GM18517 (cell line): ENCODE measurements around the gene RMI2.
"Not testable (repeated sequence)": the region's sequence is repeated elsewhere in the genome, so short reads cannot be mapped to it uniquely, and the experiment has no call there.

Source experiments
- ATAC-seq: cut with Tn5 transposase; IDR thresholded peaks from one replicate; pipeline ENCODE4 v1.9.1; 2021; ENCODE audit warnings: mild to moderate bottlenecking, moderate library complexity; ENCODE audit not compliant: unreplicated experiment

The RMI2 gene

DNA sequence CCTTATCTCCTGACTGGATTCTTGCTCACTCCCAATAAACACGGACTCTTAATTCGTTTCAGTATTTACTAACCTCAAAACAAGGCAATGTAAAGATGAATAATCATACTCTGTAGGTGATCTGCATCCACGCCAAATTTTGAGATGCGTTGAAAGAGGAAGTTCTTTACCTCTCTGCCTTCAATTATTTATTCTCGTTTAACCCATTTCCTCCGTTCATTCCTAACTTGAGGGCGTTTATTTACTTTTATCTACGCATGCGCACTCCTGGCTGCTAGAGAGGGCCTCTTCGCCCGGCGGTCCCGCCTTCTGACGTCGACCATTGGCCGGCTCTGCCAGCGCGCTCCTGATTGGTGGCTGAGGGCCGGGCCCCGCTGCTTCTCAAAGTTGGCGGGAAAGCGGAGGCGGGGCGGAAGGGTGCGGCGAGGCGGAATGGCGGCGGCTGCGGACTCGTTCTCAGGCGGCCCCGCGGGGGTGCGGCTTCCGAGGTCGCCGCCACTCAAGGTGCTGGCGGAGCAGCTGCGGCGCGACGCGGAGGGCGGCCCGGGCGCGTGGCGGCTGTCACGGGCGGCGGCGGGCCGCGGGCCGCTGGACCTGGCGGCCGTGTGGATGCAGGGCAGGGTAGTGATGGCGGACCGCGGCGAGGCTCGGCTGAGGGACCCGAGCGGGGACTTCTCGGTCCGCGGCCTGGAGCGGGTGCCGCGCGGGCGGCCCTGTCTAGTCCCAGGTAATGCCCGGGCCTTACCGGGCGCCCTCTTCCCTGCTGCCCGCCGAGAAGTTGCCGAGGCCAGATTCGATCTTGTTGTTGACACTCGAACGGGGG is at the start of gene RMI2:
RMI2 (plus strand) TSS at position 420 of the 823 bp plus-strand sequence; CDS start at position 433, 13 bp downstream.
- ATAC-seq, result peak; percentile 88

DNA sequence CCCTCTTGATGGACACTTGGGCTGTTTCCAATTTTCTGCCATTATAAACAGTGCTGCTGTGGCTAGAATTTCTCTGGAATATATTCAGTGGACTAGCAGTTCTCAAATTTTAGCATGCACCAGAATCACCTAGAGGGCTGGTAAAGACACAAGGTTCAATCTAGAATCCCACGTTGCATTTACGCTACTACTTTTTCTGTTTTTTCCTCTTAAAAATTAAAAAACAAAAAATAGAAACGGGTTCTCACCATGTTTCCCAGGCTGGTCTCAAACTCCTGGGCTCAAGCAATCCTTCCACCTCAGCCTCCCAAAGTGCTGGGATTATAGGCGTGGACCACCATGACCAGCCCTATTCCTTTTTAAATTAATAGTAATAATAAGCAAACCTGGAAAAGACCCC is 49.6 kb upstream of the RMI2 start:
- ATAC-seq, result no peak

DNA sequence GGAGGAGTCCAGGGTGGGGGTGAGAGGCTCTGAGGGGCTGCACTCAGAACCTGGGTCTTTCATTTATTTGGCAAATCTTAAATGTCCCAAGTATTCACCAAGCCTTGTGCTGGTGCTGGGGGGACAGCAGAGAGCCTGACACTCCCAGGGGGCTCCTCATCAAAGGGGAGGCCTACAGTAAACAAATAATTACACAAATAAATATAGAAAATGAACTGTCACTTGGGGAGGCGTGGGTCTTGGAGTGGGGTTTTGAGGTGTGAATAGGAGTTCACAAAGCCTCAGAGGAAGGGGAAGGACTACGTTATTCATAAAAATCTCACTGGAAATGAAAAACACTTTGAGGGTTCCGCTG is 48.9 kb upstream of the RMI2 start:
- no peak for ATAC-seq

DNA sequence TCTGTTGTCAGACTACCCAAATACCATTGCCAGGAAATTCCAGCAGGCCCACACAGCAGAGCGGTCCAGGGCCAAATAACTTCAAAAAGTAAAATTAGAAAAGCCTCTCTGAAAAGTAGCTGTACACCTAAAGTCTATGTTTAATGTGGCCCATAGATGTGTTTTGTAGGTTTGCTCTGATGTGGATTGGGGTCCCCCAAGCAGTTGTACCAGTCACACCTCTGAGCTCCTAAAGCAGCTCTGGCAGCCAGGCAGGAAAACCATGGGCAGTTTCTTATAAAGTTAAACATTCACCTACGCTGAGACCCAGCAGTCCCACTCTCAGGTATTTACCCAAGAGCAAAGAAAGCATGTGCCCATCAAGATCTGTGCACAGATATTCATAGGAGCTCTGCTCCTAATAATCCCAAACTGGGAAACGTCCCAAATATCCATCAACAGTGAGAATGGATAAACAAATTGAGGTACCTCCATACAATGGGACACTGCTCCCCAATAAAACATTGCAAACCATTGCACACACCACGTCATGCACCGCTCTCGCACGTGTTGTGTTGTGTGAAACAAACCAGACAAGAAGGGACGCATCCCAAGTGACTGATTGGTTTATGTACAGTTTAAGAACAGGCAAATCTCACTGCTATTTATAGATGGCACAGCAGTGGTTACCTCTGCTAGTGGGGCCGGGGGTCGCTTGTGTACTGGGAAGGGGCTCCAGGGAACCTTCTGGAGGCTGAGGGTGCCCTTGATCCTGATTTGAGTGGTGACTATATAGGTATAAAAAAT is 48.4 kb upstream of the RMI2 start:
- peak; percentile 17 for ATAC-seq

DNA sequence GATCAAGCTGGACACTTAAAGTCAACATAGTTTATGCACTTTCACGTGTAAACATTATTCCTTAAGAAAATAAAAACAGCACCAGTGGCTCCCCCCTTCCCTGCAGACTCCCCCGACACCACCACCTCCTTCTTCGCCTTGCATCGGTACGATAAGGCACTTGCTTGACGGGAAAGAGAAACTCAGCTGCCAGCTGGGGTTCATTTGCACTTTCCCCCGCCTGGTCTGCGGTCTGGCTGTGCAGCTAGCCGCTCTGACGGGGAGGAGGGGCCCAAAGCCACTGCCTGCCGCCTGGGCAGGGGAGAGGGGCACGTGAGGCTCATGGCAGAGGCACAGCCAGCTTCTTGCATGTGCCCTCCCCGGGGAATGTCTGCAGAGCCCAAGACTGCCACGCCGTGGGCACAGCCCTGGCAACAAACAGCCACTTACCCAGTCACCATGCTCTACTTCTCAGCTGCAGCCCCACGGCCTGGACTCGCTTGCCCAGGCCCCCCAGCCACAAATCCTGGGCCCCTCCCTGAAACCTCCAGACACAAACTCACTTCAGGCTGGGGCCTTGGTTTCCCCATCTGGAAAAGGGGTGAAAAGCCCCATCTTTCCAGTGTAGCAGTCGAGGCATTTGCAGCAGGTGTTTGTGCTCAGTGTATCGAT is 47.6 kb upstream of the RMI2 start:
- peak; percentile 66 for ATAC-seq

DNA sequence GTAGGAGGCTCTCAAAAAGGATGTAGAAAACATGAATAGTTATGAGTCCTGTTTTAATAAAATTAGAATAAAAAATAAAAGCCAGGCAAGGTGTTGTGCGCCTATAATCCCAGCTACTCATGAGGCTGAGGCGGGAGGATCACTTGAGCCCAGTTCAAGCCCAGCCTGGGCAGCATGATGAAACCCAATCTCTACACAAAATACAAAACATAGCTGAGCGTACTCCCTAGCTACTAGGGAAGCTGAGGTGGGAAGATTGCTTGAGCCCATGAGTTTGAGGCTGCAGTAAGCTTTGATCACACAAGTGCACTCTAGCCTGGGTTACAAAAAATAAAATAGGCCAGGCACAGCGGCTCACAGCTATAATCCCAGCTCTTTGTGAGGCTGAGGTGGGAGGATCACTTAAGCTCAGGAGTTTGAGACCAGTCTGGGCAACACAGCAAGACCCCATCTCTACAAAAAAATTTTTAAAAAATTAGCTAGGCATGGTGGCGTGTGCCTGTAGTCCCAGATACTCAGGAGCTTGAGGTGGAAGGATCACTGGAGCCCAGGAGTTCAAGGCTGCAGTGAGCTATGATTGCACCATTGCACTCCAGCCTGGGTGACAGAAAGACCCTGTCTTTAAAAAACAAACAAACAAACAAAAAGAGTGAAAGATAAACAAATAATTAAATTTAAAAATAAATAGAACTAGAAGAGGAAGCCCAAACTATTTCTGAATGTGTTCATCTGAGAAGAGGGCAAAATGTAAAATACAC is 46.9 kb upstream of the RMI2 start:
- no peak for ATAC-seq

DNA sequence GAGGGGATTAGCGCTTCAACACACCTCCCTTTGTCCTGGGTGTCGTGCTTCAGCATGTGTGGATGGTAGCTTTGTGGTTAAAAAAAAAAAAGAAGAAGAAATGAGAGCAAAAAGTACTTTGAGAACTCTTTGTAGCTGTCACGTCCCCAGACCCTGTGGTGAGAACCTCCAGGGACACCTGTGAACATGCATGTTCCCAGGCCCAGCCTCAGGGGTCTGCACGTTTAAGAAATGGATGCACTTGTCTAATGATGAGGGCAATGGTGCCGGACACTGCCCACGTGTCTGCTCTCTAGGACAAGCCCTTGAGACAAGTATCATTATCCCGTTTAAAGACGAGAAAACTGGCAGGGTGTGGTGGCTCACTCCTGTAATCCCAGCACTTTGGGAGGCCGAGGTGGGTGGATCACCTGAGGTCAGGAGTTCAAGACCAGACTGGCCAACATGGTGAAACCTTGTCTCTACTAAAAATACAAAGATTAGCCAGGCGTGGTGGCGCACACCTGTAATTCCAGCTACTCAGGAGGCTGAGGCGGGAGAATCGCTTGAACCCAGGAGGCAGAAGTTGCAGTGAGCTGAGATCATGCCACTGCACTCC is 46.2 kb upstream of the RMI2 start:
- ATAC-seq, result not testable (repeated sequence)

DNA sequence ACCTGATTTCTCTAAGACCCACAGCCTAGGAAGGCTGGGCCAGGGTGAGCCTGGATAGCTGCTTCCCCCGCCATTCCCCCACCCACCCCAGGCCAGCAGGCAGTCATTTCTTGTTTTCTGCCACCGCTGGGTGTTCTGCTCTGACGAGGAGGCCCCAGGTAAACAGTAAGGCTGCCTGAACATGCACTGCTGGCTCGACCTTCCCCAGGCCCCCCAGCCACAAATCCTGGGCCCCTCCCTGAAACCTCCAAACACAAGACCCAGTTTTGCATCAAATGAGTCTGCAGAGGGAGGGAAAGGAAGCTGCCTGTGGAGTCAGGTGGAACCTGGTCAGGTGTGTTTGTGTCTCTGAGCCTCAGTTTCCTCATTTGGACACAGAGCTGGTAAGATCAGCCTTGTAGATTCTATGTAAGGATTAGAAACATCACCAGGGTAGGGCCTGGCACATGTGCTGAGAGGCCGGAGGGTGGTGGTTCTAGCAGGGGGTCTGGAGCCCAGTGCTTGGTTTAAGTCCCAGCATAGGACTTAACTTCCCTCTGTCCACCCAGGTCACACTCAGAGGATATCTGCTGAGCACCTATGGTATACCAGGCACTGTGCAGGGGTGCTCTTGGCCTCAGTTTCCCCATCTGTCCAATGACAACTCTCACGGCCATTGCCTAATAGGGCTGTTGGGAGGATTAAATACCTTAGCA is 45.2 kb upstream of the RMI2 start:
- no peak for ATAC-seq

DNA sequence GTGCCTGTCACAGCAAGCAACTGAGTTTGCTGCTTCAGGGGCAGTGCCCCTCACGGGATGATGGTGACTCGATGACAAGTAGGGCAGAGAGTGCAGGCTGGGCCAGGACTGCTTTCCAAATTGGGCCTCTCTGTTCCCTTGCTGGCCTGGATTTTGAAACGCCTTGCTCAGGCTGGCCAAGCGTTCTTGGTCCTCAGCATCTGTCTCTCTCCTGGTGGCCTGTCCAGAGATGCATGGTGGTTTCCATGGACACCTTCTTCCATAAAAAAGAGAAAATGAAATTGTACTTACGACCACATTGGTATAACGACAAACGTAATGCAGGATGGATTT is 44.7 kb upstream of the RMI2 start:
- no peak for ATAC-seq

DNA sequence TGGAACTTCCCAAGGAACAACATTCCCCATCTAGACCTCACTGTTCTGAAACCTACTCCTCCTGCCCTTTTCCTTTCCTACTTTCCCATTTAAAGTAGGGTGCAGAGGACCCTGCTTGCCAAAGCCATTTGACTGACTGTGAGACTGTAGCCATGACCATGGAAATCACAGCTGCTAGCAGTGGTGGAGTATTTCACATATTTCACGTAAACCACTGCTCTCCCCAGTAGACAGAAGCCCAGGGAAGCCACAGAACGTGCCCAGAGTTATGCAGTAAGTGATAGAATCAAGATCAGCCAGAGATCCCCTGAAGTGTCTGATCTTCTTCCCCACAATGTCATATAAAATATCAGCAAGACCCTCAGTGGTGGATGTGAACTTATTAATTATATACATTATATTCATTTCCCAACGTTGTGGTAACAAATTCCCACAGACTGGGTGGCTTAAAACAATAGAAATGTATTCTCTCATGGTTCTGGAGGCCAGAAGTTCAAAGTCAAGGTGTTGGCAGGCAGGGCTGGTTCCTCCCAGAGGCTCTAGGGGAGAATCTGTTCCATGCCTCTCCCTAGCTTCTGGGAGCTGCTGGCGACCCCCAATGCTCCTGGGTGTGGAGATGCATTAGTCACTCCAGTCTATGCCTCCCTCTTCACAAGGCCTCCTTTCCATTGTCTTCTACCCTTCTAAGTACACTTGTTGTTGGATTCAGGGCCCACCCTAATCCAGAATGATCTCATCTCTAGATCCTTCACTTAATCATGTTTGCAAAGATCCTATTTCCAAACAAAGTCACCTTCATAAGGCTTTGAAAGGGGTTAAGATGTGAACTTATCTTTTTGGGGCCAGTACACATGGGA is 43.4 kb upstream of the RMI2 start:
- ATAC-seq, result no peak

DNA sequence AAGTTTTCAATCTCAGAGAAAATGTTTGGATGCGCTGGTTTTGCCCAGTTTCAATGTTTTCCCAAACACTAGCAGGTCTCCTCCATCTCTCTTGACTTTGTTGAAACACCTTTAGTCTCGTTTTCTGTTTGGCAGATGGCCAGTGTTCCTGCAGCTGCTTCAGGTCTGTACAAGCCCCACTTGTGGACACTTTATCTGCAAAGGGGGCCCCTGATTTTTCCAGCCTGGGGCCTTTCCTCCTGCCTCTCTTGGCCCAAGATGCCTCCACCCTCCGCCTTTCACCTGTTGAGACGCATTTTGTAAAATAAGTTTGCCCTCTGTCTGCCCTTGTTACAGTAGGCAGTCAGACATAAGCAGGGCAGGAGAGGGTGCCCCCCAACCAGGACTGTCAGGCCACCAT is 42.3 kb upstream of the RMI2 start:
- no peak for ATAC-seq

DNA sequence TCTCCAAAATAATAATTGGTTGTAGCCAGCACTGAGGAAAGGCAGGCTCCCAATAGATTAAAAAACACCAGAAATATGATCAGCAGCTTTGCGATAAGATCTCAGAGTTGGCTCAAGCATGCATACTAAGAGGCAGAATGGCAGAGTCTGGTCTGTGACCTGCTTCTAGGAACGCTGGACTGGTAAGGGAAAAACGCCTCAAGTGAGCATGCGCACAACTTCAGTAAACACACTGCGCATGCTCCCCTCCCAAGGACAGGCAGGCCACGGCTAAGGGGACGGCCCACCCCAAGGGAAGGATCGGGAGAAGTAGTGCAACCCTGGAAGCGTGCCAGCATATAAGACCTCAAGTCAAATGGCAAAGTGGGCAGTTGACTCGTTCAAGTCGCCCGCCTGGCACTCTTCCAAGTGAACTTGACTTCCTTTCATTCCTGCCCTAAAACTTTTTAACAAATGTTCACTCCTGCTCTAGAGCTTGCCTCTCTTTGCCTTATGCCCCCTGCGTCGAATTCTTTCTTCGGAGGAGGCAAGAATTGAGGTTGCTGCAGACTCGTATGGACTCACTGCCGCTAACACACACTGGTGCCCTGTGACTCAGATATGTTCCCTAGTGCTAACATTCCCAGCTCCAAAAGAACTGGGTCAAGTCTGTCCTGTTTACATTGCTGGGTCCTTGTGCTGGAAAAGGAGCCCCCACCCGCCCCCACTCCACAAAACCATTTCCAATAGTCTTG is 41.7 kb upstream of the RMI2 start:
- no peak for ATAC-seq

DNA sequence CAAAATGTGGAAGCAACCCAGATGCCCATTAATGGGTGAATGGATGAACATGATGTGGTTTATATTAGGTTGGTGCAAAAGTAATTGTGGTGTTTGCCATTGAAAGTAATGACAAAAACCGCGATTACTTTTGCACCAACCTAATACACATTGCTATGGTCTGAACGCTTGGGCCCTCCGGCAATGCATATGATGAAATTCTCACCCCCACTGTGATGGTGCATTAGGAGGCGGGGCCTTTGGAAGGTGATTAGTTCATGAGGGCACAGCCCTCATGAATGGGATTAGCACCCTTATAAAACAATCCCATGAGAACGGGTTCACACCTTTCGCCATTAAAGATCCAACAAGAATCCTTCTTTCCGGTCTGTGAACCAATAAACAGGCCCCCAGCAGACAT is 38.9 kb upstream of the RMI2 start:
- ATAC-seq, result no peak

DNA sequence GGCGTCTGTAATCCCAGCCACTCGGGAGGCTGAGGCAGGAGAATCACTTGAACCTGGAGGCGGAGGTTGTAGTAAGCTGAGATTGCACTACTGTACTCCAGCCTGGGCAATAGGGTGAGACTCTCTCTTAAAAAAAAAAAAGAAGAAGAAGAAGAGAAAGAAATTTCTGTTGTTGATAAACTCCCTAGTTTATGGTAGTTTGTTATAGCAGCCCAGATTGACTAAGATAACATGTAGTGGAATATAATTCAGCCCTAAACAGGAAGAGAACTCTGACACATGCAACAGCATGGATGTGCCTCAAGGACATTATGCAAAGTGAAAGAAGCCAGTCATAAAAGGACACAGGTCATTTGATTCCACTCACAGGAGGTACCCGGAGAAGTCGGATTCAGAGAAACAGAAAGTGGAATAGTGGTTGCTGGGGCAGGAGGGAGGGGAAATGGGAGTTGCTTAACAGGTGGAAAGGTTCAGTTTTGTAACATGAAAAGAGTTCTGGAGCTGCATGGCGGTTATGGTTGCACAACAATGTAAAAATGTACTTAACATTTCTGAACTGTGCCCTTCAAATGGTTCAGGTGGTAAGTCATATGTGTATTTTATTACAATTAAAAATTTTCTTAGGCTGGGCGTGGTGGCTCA is 38.1 kb upstream of the RMI2 start:
- ATAC-seq, result no peak

DNA sequence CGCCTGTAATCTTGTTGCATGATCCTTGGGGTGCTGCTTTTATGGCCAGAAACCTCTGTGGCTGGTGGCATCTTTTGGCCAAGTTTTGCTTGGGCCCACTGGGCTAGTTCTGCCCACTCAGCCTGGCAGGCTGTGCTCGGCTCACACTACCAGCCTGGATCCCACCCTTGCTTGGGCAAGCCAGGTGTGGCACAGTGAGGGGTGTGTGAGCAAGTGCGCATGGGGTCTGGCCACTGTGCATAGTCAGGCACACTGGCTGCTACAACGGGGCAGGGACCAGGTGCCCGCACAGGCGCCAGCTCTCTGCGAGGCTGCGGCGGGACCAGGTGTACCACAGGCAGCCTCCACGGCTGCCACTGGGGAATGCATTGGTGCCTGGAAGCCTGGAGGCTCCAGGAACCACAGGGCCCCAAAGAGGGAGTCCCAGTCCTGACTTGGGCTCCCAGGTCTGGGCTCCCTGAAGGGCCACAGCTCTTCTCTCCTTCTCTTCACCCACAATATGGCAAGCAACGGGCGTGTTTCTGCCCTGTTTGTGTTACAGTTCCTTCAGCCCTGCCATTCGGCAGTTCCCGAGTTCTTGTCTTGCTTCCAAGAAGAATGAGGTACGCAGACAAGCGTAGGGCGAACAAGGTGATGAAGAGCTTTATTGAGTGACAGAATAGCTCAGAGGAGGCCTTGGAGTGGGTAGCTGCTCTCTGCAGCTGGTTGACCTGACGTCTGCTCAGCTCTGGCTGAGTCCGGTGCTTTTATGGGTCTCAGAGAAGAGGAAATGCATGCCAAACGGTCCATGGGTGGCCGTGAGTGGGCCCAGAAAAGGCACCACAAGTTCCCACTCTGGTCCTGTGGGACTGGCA is 37.4 kb upstream of the RMI2 start:
- no peak for ATAC-seq

DNA sequence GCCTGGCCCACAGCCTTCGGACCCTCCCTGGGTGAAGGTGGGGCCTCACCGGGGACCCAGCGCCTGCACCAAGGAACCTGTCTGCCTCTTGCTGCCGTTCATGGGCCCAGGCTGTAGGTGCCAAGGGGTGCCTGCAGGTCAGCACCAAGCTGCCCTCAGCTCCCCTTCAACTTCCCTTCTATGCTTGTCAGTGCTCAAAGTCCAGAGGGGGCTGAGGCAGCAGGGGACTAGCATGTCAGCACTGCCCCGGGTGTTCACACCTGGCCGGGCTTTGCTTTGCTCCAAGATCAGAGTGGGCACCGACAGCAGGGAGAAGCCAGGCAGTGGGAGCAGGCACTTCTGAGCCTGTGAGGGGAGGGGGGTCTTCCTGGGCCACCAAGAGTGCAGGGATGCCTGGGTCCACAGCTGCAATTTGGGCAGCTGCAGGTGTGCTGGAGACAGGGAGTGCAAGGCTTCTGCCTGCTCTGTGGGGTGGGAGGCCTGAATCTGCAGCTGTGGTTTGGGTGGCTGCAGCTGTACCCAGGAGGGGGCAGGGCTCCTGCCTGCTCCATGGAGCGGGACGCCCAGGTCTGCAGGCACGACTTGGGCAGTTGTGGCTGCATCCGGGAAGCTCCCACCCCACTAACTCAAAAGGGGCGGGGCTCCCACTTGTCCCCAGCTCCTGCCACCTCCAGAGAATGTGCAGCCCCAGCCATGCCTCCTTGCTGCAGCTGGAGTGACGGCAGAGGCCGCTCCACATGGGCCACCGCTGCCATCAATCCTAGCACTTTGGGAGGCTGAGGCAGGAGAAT is 36.6 kb upstream of the RMI2 start:
- no peak for ATAC-seq
